ENCODE measurements around the gene UTP20. TPM values are rescaled to one million over a fixed set of nuclear protein-coding genes. Genes with fewer than 3 reads are reported as not detected.
"Not testable (repeated sequence)": the region's sequence is repeated elsewhere in the genome, so short reads cannot be mapped to it uniquely, and the experiment has no call there.

UTP20 gene
- polyA plus RNA-seq, 2 of the 4 experiments (the other 2 are of a cell fraction), result 12.6 to 34.6 TPM

DNA sequence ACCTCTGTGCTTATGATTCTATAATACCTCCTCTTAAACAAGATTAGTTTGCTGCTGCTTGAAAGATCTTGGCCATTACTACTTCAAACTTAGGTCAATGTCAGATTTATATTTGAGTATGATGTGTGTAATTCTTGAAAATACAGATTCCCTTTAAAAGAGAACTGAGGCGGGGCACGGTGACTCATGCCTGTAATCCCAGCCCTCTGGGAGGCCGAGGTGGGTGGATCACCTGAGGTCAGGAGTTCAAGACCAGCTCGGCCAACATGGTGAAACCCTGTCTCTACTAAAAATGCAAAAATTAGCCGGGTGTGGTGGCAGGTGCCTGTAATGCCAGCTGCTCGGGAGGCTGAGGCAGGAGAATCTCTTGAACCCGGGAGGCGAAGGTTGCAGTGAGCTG lies 130.3 kb downstream of the UTP20 start:
- CTCF ChIA-PET, result interaction anchor here (1.8 kb wide), 1 partner anchor 421 kb away, joined by 6 read pairs; the partner anchor contains the start of gene GNPTAB
- H3K4me2 ChIP-seq; ATAC-seq; H3K27ac ChIP-seq; DNase-seq (ENCODE audit: low read depth in 1 of 2, low spot score in 1 of 2); H3K4me3 ChIP-seq; POLR2A ChIA-PET; H3K9me3 ChIP-seq; FAIRE-seq: not testable (repeated sequence)
- peaks cover 10% of the 10 kb centered on the region; the same call in 2 of the 3 replicates for H3K4me1 ChIP-seq
- 53% methylated on average over 8 of the region's 8 CpGs for WGBS (ENCODE audit: missing lambda C conversion rate)

DNA sequence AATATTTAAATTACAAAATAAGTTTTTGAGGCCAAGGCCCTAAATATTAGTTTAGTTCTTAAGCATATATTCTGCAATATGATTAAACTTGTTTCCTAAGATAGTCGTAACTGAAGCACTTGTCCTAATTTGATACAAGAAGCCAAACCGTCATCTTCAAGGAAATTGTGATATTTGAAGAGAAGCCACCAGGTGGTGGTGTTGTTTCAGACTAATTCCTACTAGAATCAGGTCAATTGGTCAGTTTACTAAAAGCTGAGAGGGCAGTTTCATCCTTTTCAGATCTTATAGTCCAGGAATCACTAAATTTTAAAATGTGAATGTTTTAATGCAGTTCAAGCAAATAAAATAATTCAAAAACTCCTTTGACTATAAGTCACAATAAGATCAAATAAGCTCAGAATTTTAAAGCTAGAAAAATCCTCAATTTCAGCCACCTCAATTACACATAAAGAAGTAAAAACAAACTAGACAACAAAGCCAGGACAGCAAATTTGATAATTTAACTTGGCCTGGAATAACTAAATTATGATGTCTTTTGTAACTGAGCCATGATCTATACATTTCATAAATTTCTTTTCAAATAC lies 134.7 kb downstream of the UTP20 start:
- DNase-seq (ENCODE audit: low read depth in 1 of 2, low spot score in 1 of 2) (peak; percentile 60 to 83), ATAC-seq (peak; percentile 86 to 87), FAIRE-seq (peak; percentile 94)
- Histone ChIP-seq H3K4me3 (no peak overlapping the region), H3K4me2 (no peak overlapping the region), H3K27ac (no peak overlapping the region), H3K4me1 (no peaks in the 10 kb centered on the region), H3K9me3 (no peaks in the 10 kb centered on the region)
- 0% methylated on average over 2 of the region's 2 CpGs for WGBS (ENCODE audit: missing lambda C conversion rate)
- CTCF ChIA-PET, result interaction anchor here (0.6 to 1.1 kb wide), 24 partner anchors 8 to 1402 kb away, joined by 3 to 11 read pairs (median 3); partner anchors contain the start of gene GNPTAB
- POLR2A ChIA-PET, result no interaction called here
- TF ChIP-seq MAZ (IDR thresholded peaks at IDR 0.05; ENCODE audit: borderline replicate concordance, low read depth, low read length), result no peak
- TF ChIP-seq SREBF2 (IDR thresholded peaks at IDR 0.05), result no peak
- no peak for TF ChIP-seq CBX8 (IDR thresholded peaks at IDR 0.05)
- no peak for TF ChIP-seq CHD4 (IDR thresholded peaks at IDR 0.05; ENCODE audit: borderline replicate concordance)
- no peak for TF ChIP-seq PHF8 (IDR thresholded peaks at IDR 0.05; ENCODE audit: borderline replicate concordance, low read depth)
- no peak for TF ChIP-seq ESRRA (IDR thresholded peaks at IDR 0.05; ENCODE audit: borderline replicate concordance, low read length)
- peak; percentile 95 for TF ChIP-seq MAFK (IDR thresholded peaks at IDR 0.05; ENCODE audit: partially characterized antibody)
- peak; percentile 90 to 95 for TF ChIP-seq RAD21 (conservative IDR thresholded peaks at IDR 0.05 in 1 of 2, IDR thresholded peaks at IDR 0.05 in 1 of 2)
- TF ChIP-seq EHMT2 (IDR thresholded peaks at IDR 0.05; ENCODE audit: low read depth), result no peak
- peak; percentile 86 for TF ChIP-seq SMC3 (IDR thresholded peaks at IDR 0.05)
- no peak for TF ChIP-seq CHD2 (IDR thresholded peaks at IDR 0.05; ENCODE audit: low read length, partially characterized antibody)
- TF ChIP-seq, protein P1, sequence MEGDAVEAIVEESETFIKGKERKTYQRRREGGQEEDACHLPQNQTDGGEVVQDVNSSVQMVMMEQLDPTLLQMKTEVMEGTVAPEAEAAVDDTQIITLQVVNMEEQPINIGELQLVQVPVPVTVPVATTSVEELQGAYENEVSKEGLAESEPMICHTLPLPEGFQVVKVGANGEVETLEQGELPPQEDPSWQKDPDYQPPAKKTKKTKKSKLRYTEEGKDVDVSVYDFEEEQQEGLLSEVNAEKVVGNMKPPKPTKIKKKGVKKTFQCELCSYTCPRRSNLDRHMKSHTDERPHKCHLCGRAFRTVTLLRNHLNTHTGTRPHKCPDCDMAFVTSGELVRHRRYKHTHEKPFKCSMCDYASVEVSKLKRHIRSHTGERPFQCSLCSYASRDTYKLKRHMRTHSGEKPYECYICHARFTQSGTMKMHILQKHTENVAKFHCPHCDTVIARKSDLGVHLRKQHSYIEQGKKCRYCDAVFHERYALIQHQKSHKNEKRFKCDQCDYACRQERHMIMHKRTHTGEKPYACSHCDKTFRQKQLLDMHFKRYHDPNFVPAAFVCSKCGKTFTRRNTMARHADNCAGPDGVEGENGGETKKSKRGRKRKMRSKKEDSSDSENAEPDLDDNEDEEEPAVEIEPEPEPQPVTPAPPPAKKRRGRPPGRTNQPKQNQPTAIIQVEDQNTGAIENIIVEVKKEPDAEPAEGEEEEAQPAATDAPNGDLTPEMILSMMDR (IDR thresholded peaks at IDR 0.05), result peak; percentile 88
- no peak for TF ChIP-seq RFX5 (IDR thresholded peaks at IDR 0.05)

DNA sequence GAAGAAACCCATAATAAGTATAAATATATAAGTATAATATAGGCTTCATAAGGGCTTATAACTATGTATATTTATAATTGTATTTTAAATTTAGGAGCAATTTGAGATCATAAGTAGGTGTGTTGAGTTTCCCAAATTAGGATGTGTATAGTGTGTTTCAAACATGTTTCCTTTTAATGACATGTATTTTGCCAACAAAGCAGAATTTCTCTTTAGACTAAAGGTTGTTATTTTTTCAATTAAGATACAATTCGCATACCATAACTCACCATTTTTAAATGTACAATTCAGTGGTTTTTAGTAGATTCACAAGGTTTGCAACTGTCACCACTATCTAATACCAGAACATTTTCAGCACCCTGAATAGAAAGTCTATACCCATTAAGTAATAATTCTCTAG lies 135.3 kb downstream of the UTP20 start:
- FAIRE-seq (no peak), ATAC-seq (no peak), DNase-seq (ENCODE audit: low read depth in 1 of 2, low spot score in 1 of 2) (no peak)
- no peak overlapping the region for H3K27ac ChIP-seq
- no peaks in the 10 kb centered on the region for H3K9me3 ChIP-seq
- H3K4me3 ChIP-seq, result no peak overlapping the region
- H3K4me2 ChIP-seq, result no peak overlapping the region
- no peaks in the 10 kb centered on the region for H3K4me1 ChIP-seq
- 87% methylated on average over 1 of the region's 1 CpG for WGBS (ENCODE audit: missing lambda C conversion rate)
- ChIA-PET POLR2A (no interaction called here), CTCF (interaction anchor here (0.6 to 1.1 kb wide), 24 partner anchors 9 to 1402 kb away, joined by 3 to 11 read pairs (median 3); partner anchors contain the start of gene GNPTAB)
- TF ChIP-seq HOXB5 (CRISPR knock-in tag; IDR thresholded peaks at IDR 0.05) (no peak), RAD21 (conservative IDR thresholded peaks at IDR 0.05 in 1 of 2, IDR thresholded peaks at IDR 0.05 in 1 of 2) (no peak), MAFK (IDR thresholded peaks at IDR 0.05; ENCODE audit: partially characterized antibody) (peak; percentile 39), EP300 (IDR thresholded peaks at IDR 0.05) (no peak)
- TF ChIP-seq, protein P2, sequence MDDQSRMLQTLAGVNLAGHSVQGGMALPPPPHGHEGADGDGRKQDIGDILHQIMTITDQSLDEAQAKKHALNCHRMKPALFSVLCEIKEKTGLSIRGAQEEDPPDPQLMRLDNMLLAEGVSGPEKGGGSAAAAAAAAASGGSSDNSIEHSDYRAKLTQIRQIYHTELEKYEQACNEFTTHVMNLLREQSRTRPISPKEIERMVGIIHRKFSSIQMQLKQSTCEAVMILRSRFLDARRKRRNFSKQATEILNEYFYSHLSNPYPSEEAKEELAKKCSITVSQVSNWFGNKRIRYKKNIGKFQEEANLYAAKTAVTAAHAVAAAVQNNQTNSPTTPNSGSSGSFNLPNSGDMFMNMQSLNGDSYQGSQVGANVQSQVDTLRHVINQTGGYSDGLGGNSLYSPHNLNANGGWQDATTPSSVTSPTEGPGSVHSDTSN (IDR thresholded peaks at IDR 0.05), result no peak

DNA sequence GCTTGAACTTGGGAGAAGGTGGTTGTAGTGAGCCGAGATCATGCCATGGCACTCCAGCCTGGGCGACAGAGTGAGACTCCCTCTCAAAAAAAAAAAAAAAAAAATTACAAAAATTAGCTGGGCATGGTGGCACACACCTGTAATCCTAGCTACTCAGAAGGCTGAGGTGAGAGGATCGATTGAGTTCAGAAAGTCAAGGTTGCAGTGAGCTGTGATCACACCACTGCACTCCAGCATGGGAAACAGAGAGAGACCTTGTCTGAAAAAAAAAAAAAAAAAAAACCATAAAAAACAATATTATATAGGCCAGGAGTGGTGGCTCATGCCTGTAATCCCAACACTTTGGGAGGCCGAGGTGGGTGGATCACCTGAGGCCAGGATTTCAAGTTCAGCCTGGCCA lies 142.2 kb downstream of the UTP20 start:
- ATAC-seq; H3K9me3 ChIP-seq; H3K4me2 ChIP-seq; FAIRE-seq; H3K27ac ChIP-seq; H3K4me3 ChIP-seq; POLR2A ChIA-PET; DNase-seq (ENCODE audit: low read depth in 1 of 2, low spot score in 1 of 2); H3K4me1 ChIP-seq: not testable (repeated sequence)
- CTCF ChIA-PET, result interaction anchor here (0.7 kb wide), 1 partner anchor 255 kb away, joined by 4 read pairs; no protein-coding TSS in a partner anchor
- 78% methylated on average over 4 of the region's 4 CpGs for WGBS (ENCODE audit: missing lambda C conversion rate)
